ENCODE data around the gene VGLL4. TPM values are rescaled to one million over a fixed set of nuclear protein-coding genes. Genes with fewer than 3 reads are reported as not detected.

The VGLL4 gene
- total and polyA plus RNA-seq, 2 of the 4 experiments (the other 2 are of a cell fraction) = 26.2 to 35.4 TPM

DNA sequence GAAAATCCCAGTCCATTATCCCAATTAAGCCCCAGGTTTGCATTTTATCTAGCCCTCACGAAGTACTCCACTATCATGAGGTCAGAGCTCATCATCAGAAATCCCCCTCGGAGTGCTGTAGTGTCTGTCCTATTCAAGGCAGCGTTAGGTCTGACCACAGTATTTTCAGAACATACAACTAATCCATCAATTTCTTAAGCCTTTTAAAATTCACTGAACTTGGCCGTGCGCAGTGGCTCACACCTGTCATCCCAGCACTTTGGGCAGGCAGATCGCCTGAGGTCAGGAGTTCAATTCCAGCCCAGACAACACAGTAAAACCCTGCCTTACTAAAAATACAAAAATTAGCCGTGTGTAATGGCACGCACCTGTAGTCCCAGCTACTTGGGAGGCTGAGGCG, 11.9 kb downstream of the VGLL4 start:
- dilution Hi-C loops (cut with HindIII; ENCODE audit: low sequenced_read_pairs, unreplicated experiment) = no loop called here
- Histone ChIP-seq H3K4me2 (ENCODE audit: low read depth, low read length) (no peak overlapping the region), H3K18ac (ENCODE audit: low read depth, low read length) (no peak overlapping the region), H3K36me3 (ENCODE audit: control insufficient read depth, insufficient read depth, low read length) (no peaks in the 10 kb centered on the region), H4K5ac (ENCODE audit: low read depth, low read length) (no peak overlapping the region), H4K20me1 (ENCODE audit: insufficient read depth, low read length) (peaks cover 76% of the 10 kb centered on the region), H3K79me1 (ENCODE audit: low read depth in 1 of 2, low read length in 2 of 2) (peaks cover 2 to 54% of the 10 kb centered on the region in 2 experiments; a peak in 3 of 4 replicates), H3K9ac (ENCODE audit: low read depth, low read length) (no peak overlapping the region), H3K4me1 (ENCODE audit: control insufficient read depth, insufficient read depth, low read length) (peaks cover 31% of the 10 kb centered on the region), H3K23ac (ENCODE audit: low read depth, low read length) (no peak overlapping the region), H3K4ac (ENCODE audit: low read depth, low read length) (no peak overlapping the region), H2AK5ac (ENCODE audit: low read depth, low read length) (no peak overlapping the region), H3K9me1 (ENCODE audit: insufficient read depth, low read length) (peaks cover 15% of the 10 kb centered on the region), H2BK15ac (ENCODE audit: low read depth, low read length) (no peak overlapping the region), H2BK5ac (ENCODE audit: low read depth, low read length, poor library complexity, severe bottlenecking) (no peak overlapping the region), H3K56ac (ENCODE audit: extremely low read depth, insufficient read depth, low read length) (no peak overlapping the region), H3K27ac (ENCODE audit: insufficient read depth, low read length) (no peak overlapping the region), H4K8ac (ENCODE audit: low read depth in 2 of 2, low read length in 2 of 2) (no peak overlapping the region), H2AFZ (replicated peaks; ENCODE audit: low read length, poor library complexity) (no peak overlapping the region), H3K14ac (replicated peaks; ENCODE audit: low read depth, low read length) (no peak overlapping the region), H4K91ac (ENCODE audit: insufficient read depth, low read depth, low read length) (no peak overlapping the region), H3K27me3 (ENCODE audit: control insufficient read depth, insufficient read depth, low read length) (no peaks in the 10 kb centered on the region), H2AK9ac (replicated peaks; ENCODE audit: low read depth, low read length, poor library complexity) (no peak overlapping the region), H2BK120ac (ENCODE audit: low read depth, low read length) (no peak overlapping the region), H2BK20ac (ENCODE audit: low read depth, low read length) (no peak overlapping the region), H3K9me3 (ENCODE audit: control insufficient read depth, insufficient read depth, low read length) (no peaks in the 10 kb centered on the region), H3K4me3 (ENCODE audit: insufficient read depth, low read depth, low read length) (no peak overlapping the region)
- 82% methylated on average over 7 of the region's 9 CpGs; no CpG with 5 or more reads in 1 of the 2 experiments for WGBS, 2 experiments (ENCODE audit: extremely low coverage in 2 of 2, insufficient read length in 1 of 2)
- ATAC-seq (ENCODE audit: low read depth) = no peak
- intact Hi-C loops (cut with micrococcal nuclease) = no loop called here
- POLR2A ChIA-PET (ENCODE audit: unreplicated experiment) = no interaction called here
- no peak for DNase-seq
- CTCF ChIA-PET = no interaction called here
- in situ Hi-C loops (cut with MboI; ENCODE audit: low sequenced_read_pairs) = no loop called here
- BruUV-seq (replicated peaks) = no TSS peak
- TF ChIP-seq, protein P1, sequence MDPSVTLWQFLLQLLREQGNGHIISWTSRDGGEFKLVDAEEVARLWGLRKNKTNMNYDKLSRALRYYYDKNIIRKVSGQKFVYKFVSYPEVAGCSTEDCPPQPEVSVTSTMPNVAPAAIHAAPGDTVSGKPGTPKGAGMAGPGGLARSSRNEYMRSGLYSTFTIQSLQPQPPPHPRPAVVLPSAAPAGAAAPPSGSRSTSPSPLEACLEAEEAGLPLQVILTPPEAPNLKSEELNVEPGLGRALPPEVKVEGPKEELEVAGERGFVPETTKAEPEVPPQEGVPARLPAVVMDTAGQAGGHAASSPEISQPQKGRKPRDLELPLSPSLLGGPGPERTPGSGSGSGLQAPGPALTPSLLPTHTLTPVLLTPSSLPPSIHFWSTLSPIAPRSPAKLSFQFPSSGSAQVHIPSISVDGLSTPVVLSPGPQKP (IDR thresholded peaks at IDR 0.05; ENCODE audit: borderline replicate concordance, low read depth, low read length) = no peak
- TF ChIP-seq, protein P2, sequence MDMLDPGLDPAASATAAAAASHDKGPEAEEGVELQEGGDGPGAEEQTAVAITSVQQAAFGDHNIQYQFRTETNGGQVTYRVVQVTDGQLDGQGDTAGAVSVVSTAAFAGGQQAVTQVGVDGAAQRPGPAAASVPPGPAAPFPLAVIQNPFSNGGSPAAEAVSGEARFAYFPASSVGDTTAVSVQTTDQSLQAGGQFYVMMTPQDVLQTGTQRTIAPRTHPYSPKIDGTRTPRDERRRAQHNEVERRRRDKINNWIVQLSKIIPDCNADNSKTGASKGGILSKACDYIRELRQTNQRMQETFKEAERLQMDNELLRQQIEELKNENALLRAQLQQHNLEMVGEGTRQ (IDR thresholded peaks at IDR 0.05; ENCODE audit: low read depth, low read length) = no peak
- TF ChIP-seq CEBPB (IDR thresholded peaks at IDR 0.05; ENCODE audit: low read depth, low read length) (no peak), FOS (IDR thresholded peaks at IDR 0.05; ENCODE audit: low read depth, low read length) (no peak), CHD1 (IDR thresholded peaks at IDR 0.05; ENCODE audit: low read depth, low read length) (no peak), MAZ (IDR thresholded peaks at IDR 0.05; ENCODE audit: borderline replicate concordance, low read depth, low read length) (no peak), POLR2A (IDR thresholded peaks at IDR 0.05; ENCODE audit: low read depth, low read length) (no peak), BHLHE40 (IDR thresholded peaks at IDR 0.05; ENCODE audit: low read depth, low read length) (no peak)
- TF ChIP-seq, protein P3, sequence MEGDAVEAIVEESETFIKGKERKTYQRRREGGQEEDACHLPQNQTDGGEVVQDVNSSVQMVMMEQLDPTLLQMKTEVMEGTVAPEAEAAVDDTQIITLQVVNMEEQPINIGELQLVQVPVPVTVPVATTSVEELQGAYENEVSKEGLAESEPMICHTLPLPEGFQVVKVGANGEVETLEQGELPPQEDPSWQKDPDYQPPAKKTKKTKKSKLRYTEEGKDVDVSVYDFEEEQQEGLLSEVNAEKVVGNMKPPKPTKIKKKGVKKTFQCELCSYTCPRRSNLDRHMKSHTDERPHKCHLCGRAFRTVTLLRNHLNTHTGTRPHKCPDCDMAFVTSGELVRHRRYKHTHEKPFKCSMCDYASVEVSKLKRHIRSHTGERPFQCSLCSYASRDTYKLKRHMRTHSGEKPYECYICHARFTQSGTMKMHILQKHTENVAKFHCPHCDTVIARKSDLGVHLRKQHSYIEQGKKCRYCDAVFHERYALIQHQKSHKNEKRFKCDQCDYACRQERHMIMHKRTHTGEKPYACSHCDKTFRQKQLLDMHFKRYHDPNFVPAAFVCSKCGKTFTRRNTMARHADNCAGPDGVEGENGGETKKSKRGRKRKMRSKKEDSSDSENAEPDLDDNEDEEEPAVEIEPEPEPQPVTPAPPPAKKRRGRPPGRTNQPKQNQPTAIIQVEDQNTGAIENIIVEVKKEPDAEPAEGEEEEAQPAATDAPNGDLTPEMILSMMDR (conservative IDR thresholded peaks at IDR 0.05; ENCODE audit: low read depth, low read length) = no peak

Data from IMR-90 (cell line).